ENCODE results near the gene UNC119.
"Not testable (repeated sequence)": the region's sequence is repeated elsewhere in the genome, so short reads cannot be mapped to it uniquely, and the experiment has no call there.

The UNC119 gene

DNA sequence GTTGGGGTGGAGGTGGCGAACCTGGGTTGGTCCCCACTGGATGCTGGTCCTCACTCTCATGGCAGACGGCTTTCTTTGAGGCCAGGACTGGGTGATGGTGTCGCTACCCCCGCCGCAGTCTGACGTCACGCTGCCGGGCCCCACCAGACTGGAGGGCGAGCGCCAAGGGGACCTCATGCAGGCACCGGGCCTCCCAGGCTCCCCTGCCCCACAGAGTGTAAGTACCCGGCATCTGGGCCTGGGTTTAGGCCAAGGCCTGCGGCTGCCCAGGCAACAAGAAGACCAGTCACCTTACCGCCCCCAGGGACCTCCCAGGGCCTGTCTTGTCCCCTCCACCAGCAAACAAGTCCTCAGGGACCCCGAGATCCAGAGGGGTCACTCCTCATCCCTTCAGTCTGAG, 28.5 kb downstream of the UNC119 start:
- peaks cover 16% of the 10 kb centered on the region for H3K4me1 ChIP-seq (ENCODE audit: low read length)
- no peaks in the 10 kb centered on the region for H3K27me3 ChIP-seq (ENCODE audit: low read depth, low read length)
- H2AFZ ChIP-seq (ENCODE audit: low read depth, low read length) = no peak overlapping the region
- H3K4me3 ChIP-seq (ENCODE audit: low read length) = no peak overlapping the region
- no peaks in the 10 kb centered on the region for H3K9me3 ChIP-seq (ENCODE audit: insufficient read depth, low read length)
- no peak overlapping the region for H3K4me2 ChIP-seq (ENCODE audit: low read length)
- H3K36me3 ChIP-seq (replicated peaks; ENCODE audit: low read depth, low read length) = no peaks in the 10 kb centered on the region
- H3K79me2 ChIP-seq (ENCODE audit: low read length) = no peaks in the 10 kb centered on the region
- TF ChIP-seq, protein P1, sequence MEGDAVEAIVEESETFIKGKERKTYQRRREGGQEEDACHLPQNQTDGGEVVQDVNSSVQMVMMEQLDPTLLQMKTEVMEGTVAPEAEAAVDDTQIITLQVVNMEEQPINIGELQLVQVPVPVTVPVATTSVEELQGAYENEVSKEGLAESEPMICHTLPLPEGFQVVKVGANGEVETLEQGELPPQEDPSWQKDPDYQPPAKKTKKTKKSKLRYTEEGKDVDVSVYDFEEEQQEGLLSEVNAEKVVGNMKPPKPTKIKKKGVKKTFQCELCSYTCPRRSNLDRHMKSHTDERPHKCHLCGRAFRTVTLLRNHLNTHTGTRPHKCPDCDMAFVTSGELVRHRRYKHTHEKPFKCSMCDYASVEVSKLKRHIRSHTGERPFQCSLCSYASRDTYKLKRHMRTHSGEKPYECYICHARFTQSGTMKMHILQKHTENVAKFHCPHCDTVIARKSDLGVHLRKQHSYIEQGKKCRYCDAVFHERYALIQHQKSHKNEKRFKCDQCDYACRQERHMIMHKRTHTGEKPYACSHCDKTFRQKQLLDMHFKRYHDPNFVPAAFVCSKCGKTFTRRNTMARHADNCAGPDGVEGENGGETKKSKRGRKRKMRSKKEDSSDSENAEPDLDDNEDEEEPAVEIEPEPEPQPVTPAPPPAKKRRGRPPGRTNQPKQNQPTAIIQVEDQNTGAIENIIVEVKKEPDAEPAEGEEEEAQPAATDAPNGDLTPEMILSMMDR (IDR thresholded peaks at IDR 0.05; ENCODE audit: low read depth, low read length) = no peak
- no peak for TF ChIP-seq EZH2phosphoT487 (IDR thresholded peaks at IDR 0.05; ENCODE audit: low read depth)
- H3K27ac ChIP-seq (ENCODE audit: low read length) = no peak overlapping the region
- no peak overlapping the region for H3K9ac ChIP-seq (ENCODE audit: low read length)
- H4K20me1 ChIP-seq (ENCODE audit: insufficient read depth, low read length) = no peaks in the 10 kb centered on the region

DNA sequence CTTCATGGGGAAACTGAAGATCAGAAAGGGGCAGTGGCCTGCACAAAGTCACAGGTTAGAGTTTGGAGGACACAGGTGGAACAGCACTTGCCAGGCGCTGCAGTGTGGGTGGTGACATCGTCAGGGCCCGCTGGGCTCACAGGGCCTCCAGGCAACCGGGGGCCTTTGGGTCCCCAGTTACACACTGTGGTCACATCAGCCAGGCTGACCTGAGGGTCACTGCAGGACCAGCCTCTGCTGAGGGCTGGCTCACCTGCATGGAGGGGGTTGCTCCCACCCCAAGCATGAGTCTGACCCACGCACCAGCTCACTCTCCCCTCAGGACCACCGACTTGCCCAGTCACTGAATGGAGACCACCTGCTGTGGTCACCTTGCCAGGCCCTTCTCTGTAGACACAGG, 29.2 kb downstream of the UNC119 start:
- Histone ChIP-seq H3K9ac (ENCODE audit: low read length) (no peak overlapping the region), H3K79me2 (ENCODE audit: low read length) (no peaks in the 10 kb centered on the region), H3K36me3 (replicated peaks; ENCODE audit: low read depth, low read length) (no peaks in the 10 kb centered on the region), H3K4me3 (ENCODE audit: low read length) (no peak overlapping the region), H3K4me1 (ENCODE audit: low read length) (peaks cover 22% of the 10 kb centered on the region), H4K20me1 (ENCODE audit: insufficient read depth, low read length) (no peaks in the 10 kb centered on the region), H3K9me3 (ENCODE audit: insufficient read depth, low read length) (no peaks in the 10 kb centered on the region), H3K4me2 (ENCODE audit: low read length) (no peak overlapping the region), H3K27me3 (ENCODE audit: low read depth, low read length) (no peaks in the 10 kb centered on the region), H3K27ac (ENCODE audit: low read length) (no peak overlapping the region), H2AFZ (ENCODE audit: low read depth, low read length) (no peak overlapping the region)
- TF ChIP-seq, protein P1 (IDR thresholded peaks at IDR 0.05; ENCODE audit: low read depth, low read length) = no peak
- TF ChIP-seq EZH2phosphoT487 (IDR thresholded peaks at IDR 0.05; ENCODE audit: low read depth) = no peak

DNA sequence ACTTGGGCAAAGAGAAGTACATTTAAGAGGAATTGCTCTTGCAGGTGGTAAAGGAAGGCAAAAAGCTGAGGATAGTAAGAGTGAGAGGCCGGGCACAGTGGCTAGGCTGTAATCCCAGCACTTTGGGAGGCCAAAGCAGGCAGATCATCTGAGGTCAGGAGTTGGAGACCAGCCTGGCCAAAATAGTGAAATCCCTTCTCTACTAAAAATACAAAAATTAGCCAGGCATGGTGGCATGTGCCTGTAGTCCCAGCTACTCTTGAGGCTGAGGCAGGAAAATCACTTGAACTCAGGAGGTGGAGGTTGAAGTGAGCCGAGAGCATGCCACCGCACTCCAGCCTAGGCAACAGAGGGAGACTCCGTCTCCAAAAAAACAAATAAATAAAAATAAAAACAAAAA, 30.1 kb downstream of the UNC119 start:
- not testable (repeated sequence) for H3K4me3 ChIP-seq (ENCODE audit: low read length); H3K79me2 ChIP-seq (ENCODE audit: low read length); H3K27me3 ChIP-seq (ENCODE audit: low read depth, low read length); H3K9ac ChIP-seq (ENCODE audit: low read length); H2AFZ ChIP-seq (ENCODE audit: low read depth, low read length); H4K20me1 ChIP-seq (ENCODE audit: insufficient read depth, low read length); H3K27ac ChIP-seq (ENCODE audit: low read length); H3K4me2 ChIP-seq (ENCODE audit: low read length); H3K9me3 ChIP-seq (ENCODE audit: insufficient read depth, low read length); H3K36me3 ChIP-seq (replicated peaks; ENCODE audit: low read depth, low read length)
- peaks cover 26% of the 10 kb centered on the region for H3K4me1 ChIP-seq (ENCODE audit: low read length)

DNA sequence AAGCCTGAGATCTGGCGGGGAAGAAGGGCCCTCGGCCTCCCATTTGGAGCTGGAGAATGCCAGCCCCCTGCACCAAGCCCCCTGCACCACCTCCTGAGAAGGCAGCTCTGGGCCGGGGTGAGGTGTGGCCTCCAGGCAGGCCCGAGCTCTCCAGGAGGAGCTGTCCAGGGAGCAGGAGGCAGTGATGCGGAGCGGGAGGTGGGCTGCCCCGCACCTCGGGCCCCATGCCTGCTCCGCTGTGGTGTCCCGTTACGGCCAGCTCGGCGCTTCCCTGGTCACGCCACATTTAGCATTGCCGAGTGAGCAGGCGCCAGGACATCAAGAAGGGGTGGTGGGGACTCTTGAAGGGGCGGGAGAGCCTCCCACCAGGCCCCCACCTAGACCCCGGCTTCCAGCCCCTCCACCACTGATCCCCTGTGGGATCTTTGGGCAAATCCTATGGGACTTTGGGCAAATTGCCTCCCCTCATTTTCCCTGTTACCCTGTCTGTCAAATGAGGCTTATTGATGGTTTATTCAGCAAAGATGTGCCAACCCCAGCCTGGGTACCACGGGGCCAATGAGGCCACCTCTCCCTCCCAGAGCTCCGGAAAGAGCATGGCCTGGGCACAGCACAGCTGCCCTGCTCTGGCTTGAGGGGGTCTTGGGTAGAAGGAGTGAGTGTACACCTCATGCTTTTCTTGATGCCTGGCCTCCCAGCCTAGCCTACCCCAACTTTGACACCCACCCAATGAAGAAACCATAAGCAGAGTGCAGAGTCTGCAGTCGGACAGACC, 30.9 kb downstream of the UNC119 start:
- H3K4me1 ChIP-seq (ENCODE audit: low read length) = peaks cover 19% of the 10 kb centered on the region
- H3K27ac ChIP-seq (ENCODE audit: low read length) = no peak overlapping the region
- H3K79me2 ChIP-seq (ENCODE audit: low read length) = no peaks in the 10 kb centered on the region
- no peak overlapping the region for H3K4me2 ChIP-seq (ENCODE audit: low read length)
- no peak overlapping the region for H2AFZ ChIP-seq (ENCODE audit: low read depth, low read length)
- no peaks in the 10 kb centered on the region for H3K36me3 ChIP-seq (replicated peaks; ENCODE audit: low read depth, low read length)
- no peaks in the 10 kb centered on the region for H4K20me1 ChIP-seq (ENCODE audit: insufficient read depth, low read length)
- H3K9me3 ChIP-seq (ENCODE audit: insufficient read depth, low read length) = no peaks in the 10 kb centered on the region
- no peaks in the 10 kb centered on the region for H3K27me3 ChIP-seq (ENCODE audit: low read depth, low read length)
- H3K4me3 ChIP-seq (ENCODE audit: low read length) = no peak overlapping the region
- TF ChIP-seq, protein P1 (IDR thresholded peaks at IDR 0.05; ENCODE audit: low read depth, low read length) = no peak
- no peak for TF ChIP-seq EZH2phosphoT487 (IDR thresholded peaks at IDR 0.05; ENCODE audit: low read depth)
- no peak overlapping the region for H3K9ac ChIP-seq (ENCODE audit: low read length)

Data from OCI-LY3 (cell line).